HEK293 (cell line): ENCODE results near the gene DIP2A.

Source experiments
- CTCF ChIA-PET: fragments of 350-600 bp; formaldehyde crosslinking; extraction: SDS; loops from one replicate; lab custom pipeline; 2021; ENCODE audit warnings: antibody characterized with exemption; lab: Yijun Ruan, JAX
- POLR2A ChIA-PET: fragments of 300-600 bp; formaldehyde crosslinking; extraction: SDS; loops from one replicate; lab custom pipeline; 2020; ENCODE audit warnings: antibody characterized with exemption, inconsistent platforms; lab: Yijun Ruan, JAX
- H3K27ac ChIP-seq: fragments of 200-500 bp; sonication (Bioruptor generic); 2 replicates; pipeline ENCODE4 v1.5.1; 2014; ENCODE audit warnings: low read depth, low read length, control low read depth, inconsistent platforms; ENCODE audit errors: extremely low read depth
- H3K36me3 ChIP-seq, 2 experiments: fragments of 200-500 bp in 1 of 2; sonication (Bioruptor generic) in 1 of 2; 1 replicate in 1 of 2; 2 replicates in 1 of 2; pipeline ENCODE4 v1.5.1; 2014 to 2017; ENCODE audit warnings: inconsistent platforms in 2 of 2, low read length in 2 of 2; ENCODE audit not compliant: control insufficient read depth in 2 of 2, insufficient read depth in 1 of 2
- H3K4me1 ChIP-seq: fragments of 200-500 bp; sonication (Bioruptor generic); 2 replicates; pipeline ENCODE4 v1.5.1; 2014; ENCODE audit warnings: mild to moderate bottlenecking, low read length, inconsistent platforms; ENCODE audit not compliant: control insufficient read depth, insufficient read depth
- H3K4me3 ChIP-seq: 2 replicates; pipeline ENCODE4 v1.5.1; 2011; ENCODE audit warnings: low read depth, mild to moderate bottlenecking, control low read depth, low read length, moderate library complexity
- H3K9me3 ChIP-seq: fragments of 200-500 bp; sonication (Bioruptor generic); 2 replicates; pipeline ENCODE4 v1.5.1; 2014; ENCODE audit warnings: low read depth, low read length, inconsistent platforms; ENCODE audit not compliant: control insufficient read depth, insufficient read depth
- SCRT2 ChIP-seq: fragments of 450-650 bp; formaldehyde crosslinking; IDR thresholded peaks from 2 replicates; pipeline ENCODE4 v1.5.1; 2016; ENCODE audit warnings: missing biosample characterization, missing genetic modification characterization
- WT1 ChIP-seq: fragments of 450-650 bp; formaldehyde crosslinking; IDR thresholded peaks from 2 replicates; pipeline ENCODE4 v1.5.1; 2016; ENCODE audit warnings: missing biosample characterization, missing genetic modification characterization
- YY1 ChIP-seq: fragments of 450-650 bp; formaldehyde crosslinking; IDR thresholded peaks from 2 replicates; pipeline ENCODE4 v1.5.1; 2018; ENCODE audit warnings: missing biosample characterization, missing genetic modification characterization
- YY2 ChIP-seq: fragments of 450-650 bp; formaldehyde crosslinking; IDR thresholded peaks from 2 replicates; pipeline ENCODE4 v1.5.1; 2016; ENCODE audit warnings: missing biosample characterization, missing genetic modification characterization
- ZBTB7A ChIP-seq: fragments of 450-650 bp; formaldehyde crosslinking; IDR thresholded peaks from 2 replicates; pipeline ENCODE4 v1.5.1; 2016; ENCODE audit warnings: low read depth, missing biosample characterization, missing genetic modification characterization
- ZBTB8A ChIP-seq: fragments of 450-650 bp; formaldehyde crosslinking; IDR thresholded peaks from 2 replicates; pipeline ENCODE4 v1.5.1; 2016; ENCODE audit warnings: missing biosample characterization, missing genetic modification characterization
- ZEB2 ChIP-seq: fragments of 450-650 bp; formaldehyde crosslinking; IDR thresholded peaks from 2 replicates; pipeline ENCODE4 v1.5.1; 2016; ENCODE audit warnings: missing biosample characterization, missing genetic modification characterization
- ZNF114 ChIP-seq: fragments of 450-650 bp; formaldehyde crosslinking; IDR thresholded peaks from 2 replicates; pipeline ENCODE4 v1.5.0; 2017; ENCODE audit warnings: missing biosample characterization, missing genetic modification characterization
- ZNF157 ChIP-seq: fragments of 450-650 bp; formaldehyde crosslinking; IDR thresholded peaks from 2 replicates; pipeline ENCODE4 v1.5.1; 2016; ENCODE audit warnings: missing biosample characterization, missing genetic modification characterization
- ZNF16 ChIP-seq: fragments of 450-650 bp; formaldehyde crosslinking; IDR thresholded peaks from 2 replicates; pipeline ENCODE4 v1.5.1; 2016; ENCODE audit warnings: low read depth, missing biosample characterization, missing genetic modification characterization
- ZNF169 ChIP-seq: fragments of 450-650 bp; formaldehyde crosslinking; IDR thresholded peaks from 2 replicates; pipeline ENCODE4 v1.5.1; 2016; ENCODE audit warnings: missing biosample characterization, missing genetic modification characterization
- ZNF239 ChIP-seq: fragments of 450-650 bp; formaldehyde crosslinking; IDR thresholded peaks from 2 replicates; pipeline ENCODE4 v1.5.1; 2016; ENCODE audit warnings: missing biosample characterization, missing genetic modification characterization
- ZNF24 ChIP-seq: fragments of 450-650 bp; formaldehyde crosslinking; IDR thresholded peaks from 2 replicates; pipeline ENCODE4 v1.5.1; 2016; ENCODE audit warnings: missing biosample characterization, missing genetic modification characterization
- ZNF248 ChIP-seq: fragments of 450-650 bp; formaldehyde crosslinking; IDR thresholded peaks from 2 replicates; pipeline ENCODE4 v1.5.1; 2017; ENCODE audit warnings: missing biosample characterization, missing genetic modification characterization
- ZNF394 ChIP-seq: fragments of 450-650 bp; formaldehyde crosslinking; IDR thresholded peaks from 2 replicates; pipeline ENCODE4 v1.5.1; 2016; ENCODE audit warnings: missing biosample characterization, missing genetic modification characterization, mild to moderate bottlenecking, moderate library complexity, borderline replicate concordance
- ZNF416 ChIP-seq: fragments of 450-650 bp; formaldehyde crosslinking; IDR thresholded peaks from 2 replicates; pipeline ENCODE4 v1.5.1; 2016; ENCODE audit warnings: missing biosample characterization, missing genetic modification characterization
- ZNF473 ChIP-seq: fragments of 450-650 bp; formaldehyde crosslinking; IDR thresholded peaks from 2 replicates; pipeline ENCODE4 v1.5.1; 2017; ENCODE audit warnings: missing biosample characterization, missing genetic modification characterization
- ZNF501 ChIP-seq: fragments of 450-650 bp; formaldehyde crosslinking; IDR thresholded peaks from 2 replicates; pipeline ENCODE4 v1.5.1; 2016; ENCODE audit warnings: missing biosample characterization, missing genetic modification characterization
- ZNF510 ChIP-seq: fragments of 450-650 bp; formaldehyde crosslinking; IDR thresholded peaks from 2 replicates; pipeline ENCODE4 v1.5.1; 2018; ENCODE audit warnings: mild to moderate bottlenecking, missing genetic modification characterization, missing biosample characterization; ENCODE audit not compliant: insufficient replicate concordance
- ZNF529 ChIP-seq: fragments of 450-650 bp; formaldehyde crosslinking; IDR thresholded peaks from 2 replicates; pipeline ENCODE4 v1.5.1; 2017; ENCODE audit warnings: missing genetic modification characterization, missing biosample characterization; ENCODE audit not compliant: insufficient replicate concordance
- ZNF544 ChIP-seq: fragments of 450-650 bp; formaldehyde crosslinking; IDR thresholded peaks from 2 replicates; pipeline ENCODE4 v1.5.0; 2017; ENCODE audit warnings: missing biosample characterization, missing genetic modification characterization
- ZNF610 ChIP-seq: fragments of 450-650 bp; formaldehyde crosslinking; IDR thresholded peaks from 2 replicates; pipeline ENCODE4 v1.5.1; 2016; ENCODE audit warnings: missing biosample characterization, missing genetic modification characterization, borderline replicate concordance
- ZNF843 ChIP-seq: fragments of 450-650 bp; formaldehyde crosslinking; IDR thresholded peaks from 2 replicates; pipeline ENCODE4 v1.5.1; 2016; ENCODE audit warnings: missing biosample characterization, missing genetic modification characterization
- TF ChIP-seq, protein P1 (sequence below): fragments of 450-650 bp; formaldehyde crosslinking; IDR thresholded peaks from 2 replicates; pipeline ENCODE4 v1.5.1; 2016; ENCODE audit warnings: missing biosample characterization, missing genetic modification characterization
- TF ChIP-seq, protein P2 (sequence below): fragments of 450-650 bp; formaldehyde crosslinking; IDR thresholded peaks from 2 replicates; pipeline ENCODE4 v1.5.1; 2016; ENCODE audit warnings: missing biosample characterization, missing genetic modification characterization
- TF ChIP-seq, protein P3 (sequence below): fragments of 450-650 bp; formaldehyde crosslinking; IDR thresholded peaks from 2 replicates; pipeline ENCODE4 v1.5.1; 2017; ENCODE audit warnings: missing biosample characterization, missing genetic modification characterization
- TF ChIP-seq, protein P4 (sequence below): fragments of 450-650 bp; formaldehyde crosslinking; IDR thresholded peaks from 2 replicates; pipeline ENCODE4 v1.5.1; 2016; ENCODE audit warnings: missing biosample characterization, missing genetic modification characterization, borderline replicate concordance

DIP2A gene

DNA sequence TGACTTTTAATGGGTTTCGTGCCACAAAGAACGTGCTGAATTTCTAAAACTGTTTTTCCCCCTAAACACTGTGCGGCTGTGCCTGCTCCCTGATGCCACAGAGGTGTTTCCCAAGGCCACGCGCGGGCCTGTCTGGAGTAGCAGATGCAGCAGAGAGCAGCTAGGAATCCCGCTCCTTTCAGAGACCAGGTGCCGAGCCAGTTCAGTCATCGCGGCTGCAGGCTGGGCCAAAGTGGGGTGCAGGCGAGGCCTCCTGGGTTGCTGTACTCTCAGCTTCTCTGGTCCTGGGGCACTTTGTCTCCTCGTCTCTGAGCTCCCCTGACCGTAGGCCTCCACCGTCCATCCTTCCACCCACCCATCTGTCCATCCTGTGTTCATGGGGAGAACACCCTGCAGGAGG lies 17.4 kb upstream of the DIP2A start:
- H3K36me3 ChIP-seq: peaks cover 29 to 89% of the 10 kb centered on the region in 2 experiments
- H3K27ac ChIP-seq: no peak overlapping the region
- CTCF ChIA-PET: interaction anchor here (0.6 to 0.7 kb wide), 3 partner anchors 66 to 90 kb away, joined by 3 to 6 read pairs (median 3); no protein-coding TSS in a partner anchor
- POLR2A ChIA-PET: interaction anchor here (1.0 kb wide), 1 partner anchor 10 kb away, joined by 3 read pairs; no protein-coding TSS in a partner anchor
- TF ChIP-seq ZNF416 (tag by site-specific recombination): no peak
- no peak for TF ChIP-seq YY2 (tag by site-specific recombination)
- TF ChIP-seq, all 188 proteins: peak for 0
- no peaks in the 10 kb centered on the region for H3K9me3 ChIP-seq
- no peaks in the 10 kb centered on the region for H3K4me1 ChIP-seq
- H3K4me3 ChIP-seq: no peak overlapping the region

DNA sequence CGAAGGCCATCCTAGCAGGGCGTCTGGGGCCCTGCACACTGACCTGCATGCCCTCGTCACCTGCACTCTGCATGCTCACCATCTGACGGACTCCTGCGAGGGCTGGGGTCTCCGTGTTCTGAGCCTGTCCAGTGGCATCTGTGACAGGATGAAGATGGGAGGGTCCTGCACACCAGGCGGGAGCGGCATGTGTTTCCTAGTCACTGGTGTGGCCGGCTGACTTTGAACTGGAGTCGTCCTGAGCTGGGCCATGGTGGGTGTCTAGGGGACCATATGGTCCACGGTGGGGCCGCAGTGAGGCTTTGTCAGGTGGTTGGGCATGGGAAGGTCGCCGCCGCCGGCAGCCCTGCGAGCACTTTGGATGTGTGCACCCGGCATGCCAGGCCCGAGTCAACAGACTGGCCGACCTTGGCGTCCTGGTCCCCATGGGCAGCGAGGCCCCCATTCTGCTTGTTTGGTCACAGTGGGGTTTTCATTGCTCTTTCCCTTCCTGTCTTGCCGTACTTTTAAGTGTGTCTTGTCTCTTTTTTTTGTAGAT lies 16.7 kb upstream of the DIP2A start:
- Histone ChIP-seq H3K36me3 (peaks cover 29 to 87% of the 10 kb centered on the region in 2 experiments), H3K9me3 (no peaks in the 10 kb centered on the region), H3K27ac (no peak overlapping the region), H3K4me1 (no peaks in the 10 kb centered on the region), H3K4me3 (no peak overlapping the region)
- TF ChIP-seq ZNF157 (tag by site-specific recombination) (no peak), SCRT2 (tag by site-specific recombination) (no peak), YY1 (no peak), ZNF510 (tag by site-specific recombination) (no peak), ZNF114 (tag by site-specific recombination) (no peak), ZBTB8A (tag by site-specific recombination) (no peak), ZNF501 (tag by site-specific recombination) (no peak), ZNF24 (no peak), ZEB2 (tag by site-specific recombination) (no peak), ZNF248 (tag by site-specific recombination) (no peak), ZBTB7A (tag by site-specific recombination) (no peak), ZNF473 (tag by site-specific recombination) (no peak), ZNF529 (tag by site-specific recombination) (no peak), ZNF239 (tag by site-specific recombination) (no peak), ZNF843 (no peak), ZNF544 (tag by site-specific recombination) (no peak), ZNF169 (no peak)
- TF ChIP-seq, protein P1, sequence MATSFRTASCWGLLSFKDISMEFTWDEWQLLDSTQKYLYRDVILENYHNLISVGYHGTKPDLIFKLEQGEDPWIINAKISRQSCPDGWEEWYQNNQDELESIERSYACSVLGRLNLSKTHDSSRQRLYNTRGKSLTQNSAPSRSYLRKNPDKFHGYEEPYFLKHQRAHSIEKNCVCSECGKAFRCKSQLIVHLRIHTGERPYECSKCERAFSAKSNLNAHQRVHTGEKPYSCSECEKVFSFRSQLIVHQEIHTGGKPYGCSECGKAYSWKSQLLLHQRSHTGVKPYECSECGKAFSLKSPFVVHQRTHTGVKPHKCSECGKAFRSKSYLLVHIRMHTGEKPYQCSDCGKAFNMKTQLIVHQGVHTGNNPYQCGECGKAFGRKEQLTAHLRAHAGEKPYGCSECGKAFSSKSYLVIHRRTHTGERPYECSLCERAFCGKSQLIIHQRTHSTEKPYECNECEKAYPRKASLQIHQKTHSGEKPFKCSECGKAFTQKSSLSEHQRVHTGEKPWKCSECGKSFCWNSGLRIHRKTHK (tag by site-specific recombination): no peak
- TF ChIP-seq, protein P2, sequence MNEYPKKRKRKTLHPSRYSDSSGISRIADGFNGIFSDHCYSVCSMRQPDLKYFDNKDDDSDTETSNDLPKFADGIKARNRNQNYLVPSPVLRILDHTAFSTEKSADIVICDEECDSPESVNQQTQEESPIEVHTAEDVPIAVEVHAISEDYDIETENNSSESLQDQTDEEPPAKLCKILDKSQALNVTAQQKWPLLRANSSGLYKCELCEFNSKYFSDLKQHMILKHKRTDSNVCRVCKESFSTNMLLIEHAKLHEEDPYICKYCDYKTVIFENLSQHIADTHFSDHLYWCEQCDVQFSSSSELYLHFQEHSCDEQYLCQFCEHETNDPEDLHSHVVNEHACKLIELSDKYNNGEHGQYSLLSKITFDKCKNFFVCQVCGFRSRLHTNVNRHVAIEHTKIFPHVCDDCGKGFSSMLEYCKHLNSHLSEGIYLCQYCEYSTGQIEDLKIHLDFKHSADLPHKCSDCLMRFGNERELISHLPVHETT: no peak
- POLR2A ChIA-PET: no interaction called here
- CTCF ChIA-PET: interaction anchor here (0.6 kb wide), 2 partner anchors 67 to 90 kb away, joined by 3 read pairs; no protein-coding TSS in a partner anchor

DNA sequence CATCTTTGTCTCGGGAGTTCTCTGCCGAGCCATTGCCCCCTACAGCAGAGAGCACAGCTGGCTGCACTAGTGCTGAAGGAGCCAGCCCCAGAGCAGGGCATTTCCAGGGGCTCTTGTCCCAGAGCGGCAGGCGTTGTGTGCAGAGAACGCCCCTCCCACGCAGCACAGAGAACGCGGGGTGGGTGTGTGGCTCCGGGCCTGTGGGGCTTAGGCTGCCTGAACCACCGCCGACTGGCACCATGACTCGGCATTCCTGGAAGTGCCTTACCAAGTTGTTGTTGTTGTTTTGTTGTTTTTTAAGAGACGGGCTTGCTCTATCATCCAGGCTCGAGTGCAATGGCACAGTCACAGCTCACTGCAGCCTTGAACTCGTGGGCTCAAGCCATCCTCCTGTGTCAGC lies 15.8 kb upstream of the DIP2A start:
- POLR2A ChIA-PET: no interaction called here
- Histone ChIP-seq H3K27ac (no peak overlapping the region), H3K36me3 (peaks cover 28 to 83% of the 10 kb centered on the region in 2 experiments), H3K4me1 (no peaks in the 10 kb centered on the region), H3K9me3 (no peaks in the 10 kb centered on the region), H3K4me3 (no peak overlapping the region)
- CTCF ChIA-PET: no interaction called here
- TF ChIP-seq ZNF394 (tag by site-specific recombination) (no peak), WT1 (no peak), ZNF610 (tag by site-specific recombination) (no peak), ZNF16 (tag by site-specific recombination) (no peak), ZNF544 (tag by site-specific recombination) (no peak)
- TF ChIP-seq, protein P3, sequence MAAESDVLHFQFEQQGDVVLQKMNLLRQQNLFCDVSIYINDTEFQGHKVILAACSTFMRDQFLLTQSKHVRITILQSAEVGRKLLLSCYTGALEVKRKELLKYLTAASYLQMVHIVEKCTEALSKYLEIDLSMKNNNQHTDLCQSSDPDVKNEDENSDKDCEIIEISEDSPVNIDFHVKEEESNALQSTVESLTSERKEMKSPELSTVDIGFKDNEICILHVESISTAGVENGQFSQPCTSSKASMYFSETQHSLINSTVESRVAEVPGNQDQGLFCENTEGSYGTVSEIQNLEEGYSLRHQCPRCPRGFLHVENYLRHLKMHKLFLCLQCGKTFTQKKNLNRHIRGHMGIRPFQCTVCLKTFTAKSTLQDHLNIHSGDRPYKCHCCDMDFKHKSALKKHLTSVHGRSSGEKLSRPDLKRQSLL (tag by site-specific recombination): peak; percentile 35; the same call in 1 of the 2 replicates
- TF ChIP-seq, protein P4, sequence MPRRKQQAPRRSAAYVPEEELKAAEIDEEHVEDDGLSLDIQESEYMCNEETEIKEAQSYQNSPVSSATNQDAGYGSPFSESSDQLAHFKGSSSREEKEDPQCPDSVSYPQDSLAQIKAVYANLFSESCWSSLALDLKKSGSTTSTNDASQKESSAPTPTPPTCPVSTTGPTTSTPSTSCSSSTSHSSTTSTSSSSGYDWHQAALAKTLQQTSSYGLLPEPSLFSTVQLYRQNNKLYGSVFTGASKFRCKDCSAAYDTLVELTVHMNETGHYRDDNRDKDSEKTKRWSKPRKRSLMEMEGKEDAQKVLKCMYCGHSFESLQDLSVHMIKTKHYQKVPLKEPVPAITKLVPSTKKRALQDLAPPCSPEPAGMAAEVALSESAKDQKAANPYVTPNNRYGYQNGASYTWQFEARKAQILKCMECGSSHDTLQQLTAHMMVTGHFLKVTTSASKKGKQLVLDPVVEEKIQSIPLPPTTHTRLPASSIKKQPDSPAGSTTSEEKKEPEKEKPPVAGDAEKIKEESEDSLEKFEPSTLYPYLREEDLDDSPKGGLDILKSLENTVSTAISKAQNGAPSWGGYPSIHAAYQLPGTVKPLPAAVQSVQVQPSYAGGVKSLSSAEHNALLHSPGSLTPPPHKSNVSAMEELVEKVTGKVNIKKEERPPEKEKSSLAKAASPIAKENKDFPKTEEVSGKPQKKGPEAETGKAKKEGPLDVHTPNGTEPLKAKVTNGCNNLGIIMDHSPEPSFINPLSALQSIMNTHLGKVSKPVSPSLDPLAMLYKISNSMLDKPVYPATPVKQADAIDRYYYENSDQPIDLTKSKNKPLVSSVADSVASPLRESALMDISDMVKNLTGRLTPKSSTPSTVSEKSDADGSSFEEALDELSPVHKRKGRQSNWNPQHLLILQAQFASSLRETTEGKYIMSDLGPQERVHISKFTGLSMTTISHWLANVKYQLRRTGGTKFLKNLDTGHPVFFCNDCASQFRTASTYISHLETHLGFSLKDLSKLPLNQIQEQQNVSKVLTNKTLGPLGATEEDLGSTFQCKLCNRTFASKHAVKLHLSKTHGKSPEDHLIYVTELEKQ (tag by site-specific recombination): no peak
